Muscle layer of duodenum (tissue), 2 donors: Measurements from ENCODE around the gene ZNG1C.
"Not testable (repeated sequence)": the region's sequence is repeated elsewhere in the genome, so short reads cannot be mapped to it uniquely, and the experiment has no call there.

Source experiments
- H3K27ac ChIP-seq: one replicate; pipeline ENCODE4 v1.7.0; 2013; ENCODE audit warnings: mild to moderate bottlenecking, low read length
- H3K27me3 ChIP-seq: one replicate; pipeline ENCODE4 v1.7.0; 2013; ENCODE audit warnings: low read depth, mild to moderate bottlenecking, control low read depth, low read length
- H3K36me3 ChIP-seq, 2 donors: one replicate each; pipeline ENCODE4 v1.7.0; 2013; ENCODE audit warnings: low read length in 2 of 2, control low read depth in 1 of 2, mild to moderate bottlenecking in 1 of 2; ENCODE audit not compliant: insufficient read depth in 2 of 2, control insufficient read depth in 1 of 2
- H3K4me1 ChIP-seq, 2 donors: one replicate each; pipeline ENCODE4 v1.7.0; 2013; ENCODE audit warnings: low read length in 2 of 2, mild to moderate bottlenecking in 2 of 2, control low read depth in 1 of 2, moderate library complexity in 1 of 2; ENCODE audit not compliant: insufficient read depth in 2 of 2, control insufficient read depth in 1 of 2
- H3K4me3 ChIP-seq, 2 donors: one replicate each; pipeline ENCODE4 v1.7.0; 2013; ENCODE audit warnings: low read length in 2 of 2, low read depth in 1 of 2, mild to moderate bottlenecking in 1 of 2
- H3K9me3 ChIP-seq, 2 donors: one replicate each; pipeline ENCODE4 v1.7.0; 2013; ENCODE audit warnings: low read length in 2 of 2, control low read depth in 1 of 2, mild to moderate bottlenecking in 1 of 2; ENCODE audit not compliant: control insufficient read depth in 1 of 2
- donor health status: healthy.

ZNG1C gene

GRCh38 chr9:68241683-68242082, at the start of gene ZNG1C:
Gene ZNG1C (plus strand): TSS chr9:68241983. CDS start chr9:68242032, 49 bp downstream.
- H3K4me1 ChIP-seq, H3K4me3 ChIP-seq, H3K27me3 ChIP-seq, H3K36me3 ChIP-seq, H3K9me3 ChIP-seq, H3K27ac ChIP-seq: not testable (repeated sequence)

- H3K9me3 ChIP-seq, H3K4me1 ChIP-seq, H3K27ac ChIP-seq, H3K27me3 ChIP-seq, H3K36me3 ChIP-seq, H3K4me3 ChIP-seq: not testable (repeated sequence)
These were observed 654 bp downstream of the ZNG1C start for GRCh38 chr9:68242437-68242836.

DNA sequence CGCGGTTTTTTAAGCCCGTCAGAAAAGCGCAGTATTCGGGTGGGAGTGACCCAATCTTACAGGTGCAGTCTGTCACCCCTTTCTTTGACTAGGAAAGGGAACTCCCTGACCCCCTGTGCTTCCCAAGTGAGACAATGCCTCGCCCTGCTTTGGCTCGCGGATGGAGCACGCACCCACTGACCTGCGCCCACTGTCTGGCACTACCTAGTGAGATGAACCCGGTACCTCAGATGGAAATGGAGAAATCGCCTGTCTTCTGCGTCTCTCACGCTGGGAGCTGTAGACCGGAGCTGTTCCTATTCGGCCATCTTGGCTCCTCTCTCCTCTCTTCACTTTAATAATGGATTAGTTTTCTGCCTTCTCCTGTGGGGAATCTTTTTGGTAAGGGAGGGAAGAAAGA, 39.3 kb downstream of the ZNG1C start:
- H3K36me3 ChIP-seq, H3K27me3 ChIP-seq, H3K4me1 ChIP-seq: not testable (repeated sequence)

GRCh38 chr9:68302567-68302966, 60.8 kb downstream of the ZNG1C start, which contains the start of gene FOXD4L3:
Gene FOXD4L3 (plus strand): TSS chr9:68302867. CDS start chr9:68302952, 85 bp downstream.
- H3K4me3 ChIP-seq, H3K27ac ChIP-seq, H3K36me3 ChIP-seq, H3K4me1 ChIP-seq, H3K27me3 ChIP-seq, H3K9me3 ChIP-seq: not testable (repeated sequence)

More for the DNA sequence above, 39.3 kb downstream of the ZNG1C start:
- not testable (repeated sequence) for H3K27ac ChIP-seq, H3K9me3 ChIP-seq, H3K4me3 ChIP-seq

DNA sequence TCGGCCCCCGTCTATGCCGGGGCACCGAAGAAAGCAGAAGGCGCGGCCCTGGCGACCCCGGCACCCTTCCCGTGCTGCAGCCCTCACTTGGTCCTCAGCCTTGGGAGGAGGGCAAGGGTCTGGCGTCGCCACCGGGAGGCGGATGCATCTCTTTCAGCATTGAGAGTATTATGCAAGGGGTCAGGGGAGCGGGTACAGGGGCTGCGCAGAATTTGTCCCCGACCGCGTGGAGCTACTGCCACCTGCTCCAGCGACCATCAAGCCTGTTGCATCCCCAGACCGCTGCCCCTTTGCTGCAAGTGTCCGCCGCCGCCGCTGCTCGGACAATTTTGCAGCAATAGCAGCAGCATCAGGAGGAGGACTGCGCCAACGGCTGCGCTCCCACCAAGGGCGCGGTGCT, 62.0 kb downstream of the ZNG1C start:
- not testable (repeated sequence) for H3K27me3 ChIP-seq, H3K4me1 ChIP-seq, H3K9me3 ChIP-seq, H3K27ac ChIP-seq, H3K4me3 ChIP-seq, H3K36me3 ChIP-seq

DNA sequence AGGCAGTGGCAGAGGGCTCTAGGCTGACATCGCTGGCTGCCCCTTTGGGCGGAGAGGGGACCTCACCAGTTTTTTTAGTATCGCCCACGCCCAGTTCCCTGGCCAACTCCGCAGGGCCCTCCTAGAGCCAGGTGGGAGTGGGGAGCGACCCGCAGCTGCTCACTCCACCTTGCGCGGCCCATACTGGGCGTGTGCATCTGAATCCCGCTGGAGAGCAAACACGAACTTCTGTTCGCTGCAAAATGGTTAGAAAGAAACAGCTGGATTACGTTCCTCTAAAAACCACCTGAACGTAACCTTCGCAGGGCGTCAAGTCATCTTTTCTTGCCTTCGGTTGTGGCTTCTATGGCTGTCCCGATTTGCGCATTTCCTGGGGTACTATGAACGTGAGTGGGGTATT, 62.4 kb downstream of the ZNG1C start:
- H3K9me3 ChIP-seq, H3K4me1 ChIP-seq, H3K36me3 ChIP-seq, H3K27me3 ChIP-seq, H3K4me3 ChIP-seq, H3K27ac ChIP-seq: not testable (repeated sequence)

DNA sequence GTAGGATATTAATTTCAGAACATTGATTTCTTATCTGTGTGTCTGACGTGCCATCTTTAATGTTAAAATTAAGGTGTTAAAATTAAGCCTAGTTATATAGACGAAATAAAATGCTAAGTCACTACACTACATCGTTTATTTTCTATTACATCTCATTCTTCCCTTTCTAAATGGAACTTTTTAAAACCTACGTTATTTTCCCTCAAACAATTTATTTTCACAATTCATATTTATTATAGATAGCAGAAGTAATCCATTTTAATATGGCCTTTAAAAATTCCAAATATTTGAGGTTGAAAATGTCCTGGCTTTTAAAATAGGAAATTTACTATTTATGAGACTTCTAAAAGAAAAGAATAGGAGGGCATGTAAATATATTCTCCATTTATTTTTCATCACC, 63.0 kb downstream of the ZNG1C start:
- H3K27me3 ChIP-seq, H3K4me1 ChIP-seq, H3K27ac ChIP-seq, H3K36me3 ChIP-seq, H3K4me3 ChIP-seq, H3K9me3 ChIP-seq: not testable (repeated sequence)

DNA sequence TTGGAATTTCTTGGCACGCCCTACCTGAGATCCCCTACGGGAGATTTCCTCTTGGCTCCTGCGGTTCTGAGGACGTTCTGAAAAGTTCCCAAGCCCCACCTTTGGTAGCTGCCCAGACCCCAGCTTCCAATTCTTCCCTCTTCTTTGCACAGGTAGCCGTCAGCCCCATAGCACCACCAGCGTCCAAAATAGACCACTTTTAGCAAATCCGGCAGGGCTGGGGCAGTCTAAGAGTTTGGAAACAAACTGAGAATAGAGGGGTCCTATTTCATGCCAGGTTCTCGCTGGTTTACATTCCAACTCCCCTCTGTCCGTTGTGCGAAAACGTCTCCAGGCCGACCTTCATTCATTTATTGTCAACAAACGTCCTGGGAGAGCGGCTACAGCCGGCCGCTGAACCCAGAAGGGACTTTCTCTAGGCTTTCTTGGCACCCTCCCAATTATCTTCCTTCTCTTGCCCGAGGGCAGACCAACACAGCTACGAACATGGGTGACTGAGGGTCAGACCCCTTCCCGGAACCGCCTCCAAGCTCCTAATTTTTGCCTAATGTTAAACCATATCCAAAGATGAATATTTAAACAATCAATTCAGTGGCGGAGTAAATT, 64.0 kb downstream of the ZNG1C start:
- H3K36me3 ChIP-seq, H3K9me3 ChIP-seq, H3K4me1 ChIP-seq: not testable (repeated sequence)

GRCh38 chr9:68306391-68306964, 64.7 kb downstream of the ZNG1C start:
- not testable (repeated sequence) for H3K4me1 ChIP-seq, H3K27me3 ChIP-seq, H3K4me3 ChIP-seq, H3K36me3 ChIP-seq, H3K9me3 ChIP-seq, H3K27ac ChIP-seq

More for the DNA sequence above, 64.0 kb downstream of the ZNG1C start:
- not testable (repeated sequence) for H3K27me3 ChIP-seq, H3K27ac ChIP-seq, H3K4me3 ChIP-seq

GRCh38 chr9:68307127-68307526, 65.3 kb downstream of the ZNG1C start:
- not testable (repeated sequence) for H3K27me3 ChIP-seq, H3K9me3 ChIP-seq, H3K4me3 ChIP-seq, H3K27ac ChIP-seq, H3K36me3 ChIP-seq, H3K4me1 ChIP-seq

- H3K36me3 ChIP-seq, H3K4me3 ChIP-seq, H3K27me3 ChIP-seq, H3K9me3 ChIP-seq, H3K27ac ChIP-seq, H3K4me1 ChIP-seq: not testable (repeated sequence)
These were observed 65.9 kb downstream of the ZNG1C start for GRCh38 chr9:68307654-68308053.

- not testable (repeated sequence) for H3K4me3 ChIP-seq, H3K4me1 ChIP-seq, H3K27me3 ChIP-seq, H3K36me3 ChIP-seq, H3K9me3 ChIP-seq, H3K27ac ChIP-seq
These were observed 69.4 kb downstream of the ZNG1C start for GRCh38 chr9:68311208-68311607.
